Mucosa of rectum (tissue), 2 donors: Measurements from ENCODE around the gene TIMP2.
"Not testable (repeated sequence)": the region's sequence is repeated elsewhere in the genome, so short reads cannot be mapped to it uniquely, and the experiment has no call there.

Source experiments
- H3K27ac ChIP-seq, 2 donors: one replicate each; pipeline ENCODE4 v1.7.0; 2013; ENCODE audit warnings: inconsistent platforms in 2 of 2, low read depth in 2 of 2, low read length in 2 of 2
- H3K27me3 ChIP-seq, 2 donors: one replicate each; pipeline ENCODE4 v1.7.0; 2013; ENCODE audit warnings: low read length in 2 of 2; ENCODE audit not compliant: control insufficient read depth in 2 of 2, insufficient read depth in 2 of 2
- H3K36me3 ChIP-seq, 2 donors: one replicate each; pipeline ENCODE4 v1.7.0; 2013; ENCODE audit warnings: low read length in 2 of 2; ENCODE audit not compliant: control insufficient read depth in 2 of 2, insufficient read depth in 2 of 2
- H3K4me1 ChIP-seq, 2 donors: one replicate each; pipeline ENCODE4 v1.7.0; 2013; ENCODE audit warnings: low read length in 2 of 2, mild to moderate bottlenecking in 1 of 2; ENCODE audit not compliant: control insufficient read depth in 2 of 2, insufficient read depth in 2 of 2
- H3K4me3 ChIP-seq, 2 donors: one replicate each; pipeline ENCODE4 v1.7.0; 2013; ENCODE audit warnings: low read length in 2 of 2
- H3K9ac ChIP-seq, 2 donors: one replicate each; pipeline ENCODE4 v1.7.0; 2013; ENCODE audit warnings: low read length in 2 of 2, low read depth in 1 of 2, mild to moderate bottlenecking in 1 of 2
- H3K9me3 ChIP-seq, 2 donors: one replicate each; pipeline ENCODE4 v1.7.0; 2013; ENCODE audit warnings: low read length in 2 of 2; ENCODE audit not compliant: control insufficient read depth in 2 of 2
- donor health status: healthy.
- donor health status: Normal muscosa, but diverticular disease.

Gene TIMP2

GRCh38 chr17:78891406-78892061 is 33.7 kb downstream of the TIMP2 start:
- peak overlapping the region; percentile 32 to 58 for H3K27ac ChIP-seq
- H3K9me3 ChIP-seq: no peaks in the 10 kb centered on the region
- H3K9ac ChIP-seq: no peak overlapping the region
- H3K4me1 ChIP-seq: peaks cover 10 to 21% of the 10 kb centered on the region in 2 donors
- no peaks in the 10 kb centered on the region for H3K27me3 ChIP-seq
- H3K4me3 ChIP-seq: no peak overlapping the region
- no peaks in the 10 kb centered on the region for H3K36me3 ChIP-seq

GRCh38 chr17:78890498-78890897 is 34.7 kb downstream of the TIMP2 start:
- peak overlapping the region in 1 of 2 donors; percentile 28 for H3K4me3 ChIP-seq
- H3K9me3 ChIP-seq: no peaks in the 10 kb centered on the region
- peaks cover 6 to 21% of the 10 kb centered on the region in 2 donors for H3K4me1 ChIP-seq
- H3K27me3 ChIP-seq: no peaks in the 10 kb centered on the region
- peak overlapping the region; percentile 50 to 58 for H3K27ac ChIP-seq
- H3K36me3 ChIP-seq: no peaks in the 10 kb centered on the region
- H3K9ac ChIP-seq: no peak overlapping the region

GRCh38 chr17:78890096-78890495 is 35.1 kb downstream of the TIMP2 start:
- not testable (repeated sequence) for H3K9me3 ChIP-seq, H3K9ac ChIP-seq, H3K4me3 ChIP-seq, H3K27me3 ChIP-seq, H3K36me3 ChIP-seq
- H3K4me1 ChIP-seq: peaks cover 3 to 23% of the 10 kb centered on the region in 2 donors
- H3K27ac ChIP-seq: peak overlapping the region; percentile 50 to 58

GRCh38 chr17:78889531-78889930 is 35.7 kb downstream of the TIMP2 start:
- H3K9me3 ChIP-seq: no peaks in the 10 kb centered on the region
- peak overlapping the region; percentile 50 to 58 for H3K27ac ChIP-seq
- no peak overlapping the region for H3K9ac ChIP-seq
- H3K36me3 ChIP-seq: no peaks in the 10 kb centered on the region
- H3K27me3 ChIP-seq: no peaks in the 10 kb centered on the region
- H3K4me1 ChIP-seq: peaks cover 9 to 23% of the 10 kb centered on the region in 2 donors
- H3K4me3 ChIP-seq: peak overlapping the region in 1 of 2 donors; percentile 58

- H3K36me3 ChIP-seq: no peaks in the 10 kb centered on the region
- no peaks in the 10 kb centered on the region for H3K27me3 ChIP-seq
- H3K27ac ChIP-seq: peak overlapping the region; percentile 28 to 58
- H3K9me3 ChIP-seq: no peaks in the 10 kb centered on the region
- peaks cover 14 to 28% of the 10 kb centered on the region in 2 donors for H3K4me1 ChIP-seq
- no peak overlapping the region for H3K9ac ChIP-seq
- peak overlapping the region in 1 of 2 donors; percentile 58 for H3K4me3 ChIP-seq
Measured at GRCh38 chr17:78888941-78889518, 36.2 kb downstream of the TIMP2 start.

- Histone ChIP-seq H3K4me1 (peaks cover 30 to 31% of the 10 kb centered on the region in 2 donors), H3K36me3 (no peaks in the 10 kb centered on the region), H3K4me3 (no peak overlapping the region), H3K9me3 (no peaks in the 10 kb centered on the region), H3K27me3 (no peaks in the 10 kb centered on the region), H3K27ac (no peak overlapping the region), H3K9ac (no peak overlapping the region)
Measured at GRCh38 chr17:78886954-78887353, 38.2 kb downstream of the TIMP2 start.

- H3K9me3 ChIP-seq: no peaks in the 10 kb centered on the region
- H3K4me3 ChIP-seq: no peak overlapping the region
- peaks cover 22 to 28% of the 10 kb centered on the region in 2 donors for H3K4me1 ChIP-seq
- no peaks in the 10 kb centered on the region for H3K27me3 ChIP-seq
- no peak overlapping the region for H3K27ac ChIP-seq
- no peaks in the 10 kb centered on the region for H3K36me3 ChIP-seq
- H3K9ac ChIP-seq: no peak overlapping the region
Measured at GRCh38 chr17:78885956-78886355, 39.2 kb downstream of the TIMP2 start.

GRCh38 chr17:78884876-78885667 is 40.1 kb downstream of the TIMP2 start:
- Histone ChIP-seq H3K36me3 (no peaks in the 10 kb centered on the region), H3K27ac (peak overlapping the region; percentile 71 to 83), H3K4me3 (no peak overlapping the region), H3K27me3 (no peaks in the 10 kb centered on the region), H3K4me1 (peaks cover 22 to 28% of the 10 kb centered on the region in 2 donors), H3K9ac (peak overlapping the region in 1 of 2 donors; percentile 57), H3K9me3 (no peaks in the 10 kb centered on the region)

- Histone ChIP-seq H3K36me3 (no peaks in the 10 kb centered on the region), H3K27ac (peak overlapping the region; percentile 71 to 83), H3K9me3 (no peaks in the 10 kb centered on the region), H3K4me3 (peak overlapping the region; percentile 15 to 44), H3K9ac (peak overlapping the region in 1 of 2 donors; percentile 57), H3K27me3 (no peaks in the 10 kb centered on the region), H3K4me1 (peaks cover 26 to 30% of the 10 kb centered on the region in 2 donors)
Measured at GRCh38 chr17:78884148-78884825, 40.9 kb downstream of the TIMP2 start.
